Panc1 (cell line): ENCODE data around the gene FANK1. TPM values are rescaled to one million over a fixed set of nuclear protein-coding genes. Genes with fewer than 3 reads are reported as not detected.
"Not testable (repeated sequence)": the region's sequence is repeated elsewhere in the genome, so short reads cannot be mapped to it uniquely, and the experiment has no call there.

Experiments
- ATAC-seq: fragments of 200-7000 bp; cut with Tn5 transposase; 2 replicates; pipeline ENCODE4 v1.9.1; 2020; ENCODE audit warnings: mild to moderate bottlenecking, moderate library complexity
- Bru-seq: library from RNA; stranded (reverse); fragments of 400-500 nt; gene quantifications from one replicate; lab custom pipeline; 2021; lab: Mats Ljungman, UMichigan
- BruChase-seq, 2 experiments: library from RNA; stranded (reverse); fragments of 400-500 nt; gene quantifications; one replicate each; lab custom pipeline; 2021; lab: Mats Ljungman, UMichigan
- BruUV-seq: library from RNA; stranded (reverse); fragments of 400-500 nt; replicated peaks from 2 replicates; lab custom pipeline; 2021; lab: Mats Ljungman, UMichigan
- CTCF ChIA-PET: fragments of 300-600 bp; sonication (Branson Sonifier 250); formaldehyde crosslinking; loops from one replicate; lab custom pipeline; 2022; ENCODE audit warnings: antibody characterized with exemption; lab: Charles Lee
- POLR2A ChIA-PET: fragments of 300-600 bp; sonication (Branson Sonifier 250); formaldehyde crosslinking; loops from one replicate; lab custom pipeline; 2022; ENCODE audit warnings: antibody characterized with exemption; lab: Charles Lee
- DNase-seq: peaks from one replicate; pipeline ENCODE4 v3.0.0-alpha.2; 2010; ENCODE audit warnings: low read depth, low spot score
- H3K27ac ChIP-seq: 2 replicates; pipeline ENCODE4 v1.5.1; 2011; ENCODE audit warnings: mild to moderate bottlenecking, low read length, inconsistent platforms
- H3K27me3 ChIP-seq: fragments of 200-500 bp; sonication (Bioruptor generic); 2 replicates; pipeline ENCODE4 v1.6.0; 2014; ENCODE audit warnings: low read length, inconsistent platforms; ENCODE audit not compliant: control insufficient read depth, insufficient read depth
- H3K36me3 ChIP-seq: fragments of 200-500 bp; sonication (Bioruptor generic); 2 replicates; pipeline ENCODE4 v1.5.1; 2014; ENCODE audit warnings: inconsistent platforms, mild to moderate bottlenecking, low read length, moderate library complexity; ENCODE audit not compliant: control insufficient read depth, insufficient read depth
- H3K4me1 ChIP-seq: 2 replicates; pipeline ENCODE4 v1.5.1; 2011; ENCODE audit warnings: inconsistent platforms, mild to moderate bottlenecking, low read length, moderate library complexity; ENCODE audit not compliant: control insufficient read depth, insufficient read depth
- H3K4me3 ChIP-seq, 2 experiments: 2 replicates each; pipeline ENCODE4 v1.5.1; 2011 to 2012; ENCODE audit warnings: low read depth in 2 of 2, low read length in 2 of 2, mild to moderate bottlenecking in 2 of 2, inconsistent platforms in 1 of 2, moderate library complexity in 1 of 2
- H3K9me3 ChIP-seq: fragments of 200-500 bp; sonication (Bioruptor generic); 2 replicates; pipeline ENCODE4 v1.5.1; 2014; ENCODE audit warnings: low read depth, mild to moderate bottlenecking, inconsistent platforms, low read length, moderate library complexity; ENCODE audit not compliant: control insufficient read depth, insufficient read depth
- POLR2AphosphoS5 ChIP-seq: IDR thresholded peaks from 2 replicates; pipeline ENCODE4 v1.6.1; 2012; ENCODE audit warnings: mild to moderate bottlenecking, low read depth, low read length, moderate library complexity
- SIN3A ChIP-seq: IDR thresholded peaks from 2 replicates; pipeline ENCODE4 v1.6.1; 2012; ENCODE audit warnings: low read depth, mild to moderate bottlenecking, low read length, moderate library complexity, borderline replicate concordance; ENCODE audit not compliant: insufficient read depth
- TCF7L2 ChIP-seq: IDR thresholded peaks from 2 replicates; pipeline ENCODE4 v1.6.1; 2011; ENCODE audit warnings: mild to moderate bottlenecking, low read depth, low read length, inconsistent platforms
- in situ Hi-C: cut with HindIII; loops from 2 replicates; pipeline ENCODE4 v1.10.0; 2016; ENCODE audit warnings: low sequenced_read_pairs, low pct_unique_long_range_greater_than_20kb
- intact Hi-C: fragments of 100-400 bp; cut with micrococcal nuclease; formaldehyde crosslinking; loops from one replicate; pipeline ENCODE4 v1.10.0; 2022; ENCODE audit not compliant: unreplicated experiment
- long read RNA-seq: library from polyadenylated mRNA; unstranded; transcript quantifications from one replicate; pipeline ENCODE4 v2.0.0, GENCODE V29; 2021; ENCODE audit not compliant: unreplicated experiment
- polyA plus RNA-seq: library from polyadenylated mRNA; unstranded; fragments of >200 nt; gene quantifications from one replicate; pipeline ENCODE4 v1.2.1, GENCODE V29; 2012; ENCODE audit warnings: missing spikeins; ENCODE audit not compliant: insufficient read length
- total RNA-seq: library from RNA; stranded (reverse); gene quantifications from one replicate; pipeline ENCODE4 v1.2.1, GENCODE V29; 2021; ENCODE audit not compliant: unreplicated experiment
- TF ChIP-seq, protein P1 (sequence below), 2 experiments: IDR thresholded peaks; 2 replicates each; pipeline ENCODE4 v1.6.1; 2011 to 2012; ENCODE audit warnings: low read depth in 2 of 2, control low read depth in 1 of 2, low read length in 1 of 2, mild to moderate bottlenecking in 1 of 2, moderate library complexity in 1 of 2; ENCODE audit not compliant: insufficient read depth in 1 of 2
- TF ChIP-seq, protein P2 (sequence below): fragments of 450-650 bp; IDR thresholded peaks from 2 replicates; pipeline ENCODE4 v1.5.1; 2017; ENCODE audit warnings: mild to moderate bottlenecking

The FANK1 gene, protein sequence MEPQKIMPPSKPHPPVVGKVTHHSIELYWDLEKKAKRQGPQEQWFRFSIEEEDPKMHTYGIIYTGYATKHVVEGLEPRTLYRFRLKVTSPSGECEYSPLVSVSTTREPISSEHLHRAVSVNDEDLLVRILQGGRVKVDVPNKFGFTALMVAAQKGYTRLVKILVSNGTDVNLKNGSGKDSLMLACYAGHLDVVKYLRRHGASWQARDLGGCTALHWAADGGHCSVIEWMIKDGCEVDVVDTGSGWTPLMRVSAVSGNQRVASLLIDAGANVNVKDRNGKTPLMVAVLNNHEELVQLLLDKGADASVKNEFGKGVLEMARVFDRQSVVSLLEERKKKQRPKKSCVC
- total RNA-seq (19.1 TPM), Bru-seq, nascent RNA (percentile 75 among the genes with signal in this experiment), BruChase-seq, experiment 1, labeled RNA remaining after a 2-hour chase (percentile 79 among the genes with signal in this experiment), BruChase-seq, experiment 2, labeled RNA remaining after a 6-hour chase (percentile 70 among the genes with signal in this experiment)
- 35.0 TPM for polyA plus RNA-seq
- long read RNA-seq, partial matches to known transcripts = 9 of 34 reads
- long read RNA-seq, other reads (novel, unspliced or antisense) = 24 of 34 reads

- TF ChIP-seq SIN3A (peak; percentile 98; the same call in 1 of the 2 replicates), POLR2AphosphoS5 (peak; percentile 66; the same call in 1 of the 2 replicates)
- CTCF ChIA-PET, DNase-seq, H3K9me3 ChIP-seq, in situ Hi-C loops, H3K27me3 ChIP-seq, intact Hi-C loops, H3K36me3 ChIP-seq, BruUV-seq: not testable (repeated sequence)
- Histone ChIP-seq H3K4me1 (peaks cover 37% of the 10 kb centered on the region), H3K27ac (peak within 1 kb of the TSS; percentile 99), H3K4me3 (peak within 1 kb of the TSS; percentile 70 to 84)
- POLR2A ChIA-PET = interaction anchor here (1.4 kb wide), 1 partner anchor 14 kb away, joined by 3 read pairs; no protein-coding TSS in a partner anchor
- peak; percentile 88 for ATAC-seq
Measured at GRCh38 chr10:125896088-125896934, at the start of gene FANK1. TSS of gene FANK1 (plus strand) at chr10:125896564. CDS start at chr10:125896643, 79 bp downstream.

DNA sequence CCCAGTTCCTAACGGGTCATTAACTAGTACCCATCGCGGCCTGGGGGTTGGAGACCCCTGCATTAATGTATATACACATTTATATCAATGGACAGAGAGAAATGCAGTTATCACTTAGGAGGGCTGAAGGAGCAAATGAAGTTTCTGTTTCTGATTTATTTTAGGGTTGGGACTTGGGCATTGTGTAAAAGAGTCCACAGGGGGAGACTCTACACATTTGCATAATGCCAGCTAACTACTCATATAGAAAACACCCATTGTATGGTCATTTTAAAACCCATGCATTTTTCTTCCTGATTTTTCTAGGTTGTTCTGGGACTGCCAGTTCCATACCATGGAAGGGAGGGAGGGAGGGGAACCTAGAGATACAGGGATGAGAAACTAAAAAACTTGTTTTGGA lies 49.5 kb upstream of the FANK1 start:
- Histone ChIP-seq H3K4me1 (no peaks in the 10 kb centered on the region), H3K36me3 (peaks cover 19% of the 10 kb centered on the region), H3K9me3 (no peaks in the 10 kb centered on the region), H3K4me3 (no peak overlapping the region), H3K27me3 (no peaks in the 10 kb centered on the region), H3K27ac (no peak overlapping the region)
- TF ChIP-seq TCF7L2 (no peak), POLR2AphosphoS5 (no peak), SIN3A (no peak)
- TF ChIP-seq, protein P1, sequence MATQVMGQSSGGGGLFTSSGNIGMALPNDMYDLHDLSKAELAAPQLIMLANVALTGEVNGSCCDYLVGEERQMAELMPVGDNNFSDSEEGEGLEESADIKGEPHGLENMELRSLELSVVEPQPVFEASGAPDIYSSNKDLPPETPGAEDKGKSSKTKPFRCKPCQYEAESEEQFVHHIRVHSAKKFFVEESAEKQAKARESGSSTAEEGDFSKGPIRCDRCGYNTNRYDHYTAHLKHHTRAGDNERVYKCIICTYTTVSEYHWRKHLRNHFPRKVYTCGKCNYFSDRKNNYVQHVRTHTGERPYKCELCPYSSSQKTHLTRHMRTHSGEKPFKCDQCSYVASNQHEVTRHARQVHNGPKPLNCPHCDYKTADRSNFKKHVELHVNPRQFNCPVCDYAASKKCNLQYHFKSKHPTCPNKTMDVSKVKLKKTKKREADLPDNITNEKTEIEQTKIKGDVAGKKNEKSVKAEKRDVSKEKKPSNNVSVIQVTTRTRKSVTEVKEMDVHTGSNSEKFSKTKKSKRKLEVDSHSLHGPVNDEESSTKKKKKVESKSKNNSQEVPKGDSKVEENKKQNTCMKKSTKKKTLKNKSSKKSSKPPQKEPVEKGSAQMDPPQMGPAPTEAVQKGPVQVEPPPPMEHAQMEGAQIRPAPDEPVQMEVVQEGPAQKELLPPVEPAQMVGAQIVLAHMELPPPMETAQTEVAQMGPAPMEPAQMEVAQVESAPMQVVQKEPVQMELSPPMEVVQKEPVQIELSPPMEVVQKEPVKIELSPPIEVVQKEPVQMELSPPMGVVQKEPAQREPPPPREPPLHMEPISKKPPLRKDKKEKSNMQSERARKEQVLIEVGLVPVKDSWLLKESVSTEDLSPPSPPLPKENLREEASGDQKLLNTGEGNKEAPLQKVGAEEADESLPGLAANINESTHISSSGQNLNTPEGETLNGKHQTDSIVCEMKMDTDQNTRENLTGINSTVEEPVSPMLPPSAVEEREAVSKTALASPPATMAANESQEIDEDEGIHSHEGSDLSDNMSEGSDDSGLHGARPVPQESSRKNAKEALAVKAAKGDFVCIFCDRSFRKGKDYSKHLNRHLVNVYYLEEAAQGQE (IDR thresholded peaks at IDR 0.05; ENCODE audit: insufficient read depth in 1 of 2, low read depth in 2 of 2, low read length in 1 of 2) = no peak
- TF ChIP-seq, protein P2, sequence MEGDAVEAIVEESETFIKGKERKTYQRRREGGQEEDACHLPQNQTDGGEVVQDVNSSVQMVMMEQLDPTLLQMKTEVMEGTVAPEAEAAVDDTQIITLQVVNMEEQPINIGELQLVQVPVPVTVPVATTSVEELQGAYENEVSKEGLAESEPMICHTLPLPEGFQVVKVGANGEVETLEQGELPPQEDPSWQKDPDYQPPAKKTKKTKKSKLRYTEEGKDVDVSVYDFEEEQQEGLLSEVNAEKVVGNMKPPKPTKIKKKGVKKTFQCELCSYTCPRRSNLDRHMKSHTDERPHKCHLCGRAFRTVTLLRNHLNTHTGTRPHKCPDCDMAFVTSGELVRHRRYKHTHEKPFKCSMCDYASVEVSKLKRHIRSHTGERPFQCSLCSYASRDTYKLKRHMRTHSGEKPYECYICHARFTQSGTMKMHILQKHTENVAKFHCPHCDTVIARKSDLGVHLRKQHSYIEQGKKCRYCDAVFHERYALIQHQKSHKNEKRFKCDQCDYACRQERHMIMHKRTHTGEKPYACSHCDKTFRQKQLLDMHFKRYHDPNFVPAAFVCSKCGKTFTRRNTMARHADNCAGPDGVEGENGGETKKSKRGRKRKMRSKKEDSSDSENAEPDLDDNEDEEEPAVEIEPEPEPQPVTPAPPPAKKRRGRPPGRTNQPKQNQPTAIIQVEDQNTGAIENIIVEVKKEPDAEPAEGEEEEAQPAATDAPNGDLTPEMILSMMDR = no peak
- intact Hi-C loops = no loop called here
- in situ Hi-C loops = no loop called here
- ATAC-seq (no peak), DNase-seq (no peak)
- BruUV-seq = no TSS peak
- CTCF ChIA-PET = interaction anchor here (0.5 kb wide), 1 partner anchor 16 kb away, joined by 3 read pairs; no protein-coding TSS in a partner anchor
- POLR2A ChIA-PET = no interaction called here
